Glutamatergic neuron (in vitro differentiated cells): Measurements from ENCODE around the gene SUCLA2. TPM values are rescaled to one million over a fixed set of nuclear protein-coding genes. Genes with fewer than 3 reads are reported as not detected.

ENCODE experiments used
- DNase-seq: peaks from one replicate; pipeline ENCODE4 v3.0.0; 2022
- H3K27ac Mint-ChIP-seq: one replicate; pipeline ENCODE4 v1.8.0; 2020; ENCODE audit warnings: mild to moderate bottlenecking, mixed read lengths, inconsistent platforms; ENCODE audit not compliant: unreplicated experiment
- H3K27me3 Mint-ChIP-seq: one replicate; pipeline ENCODE4 v1.8.0; 2020; ENCODE audit warnings: mild to moderate bottlenecking, moderate library complexity, mixed read lengths, inconsistent platforms; ENCODE audit not compliant: unreplicated experiment
- H3K36me3 Mint-ChIP-seq: one replicate; pipeline ENCODE4 v1.8.0; 2020; ENCODE audit warnings: mild to moderate bottlenecking, mixed read lengths, inconsistent platforms; ENCODE audit not compliant: unreplicated experiment
- H3K4me1 Mint-ChIP-seq: one replicate; pipeline ENCODE4 v1.8.0; 2020; ENCODE audit warnings: mild to moderate bottlenecking, low read depth, mixed read lengths, inconsistent platforms; ENCODE audit not compliant: unreplicated experiment
- H3K4me3 Mint-ChIP-seq: one replicate; pipeline ENCODE4 v1.8.0; 2020; ENCODE audit warnings: mild to moderate bottlenecking, mixed read lengths, inconsistent platforms; ENCODE audit not compliant: unreplicated experiment
- H3K9me3 Mint-ChIP-seq: one replicate; pipeline ENCODE4 v1.8.0; 2020; ENCODE audit warnings: mild to moderate bottlenecking, moderate library complexity, mixed read lengths, inconsistent platforms; ENCODE audit not compliant: unreplicated experiment
- CTCF ChIP-seq: fragments of 200-600 bp; sonication (generic); IDR thresholded peaks from one replicate; pipeline ENCODE4 v1.5.0; 2021; ENCODE audit not compliant: partially characterized antibody, unreplicated experiment
- long read RNA-seq: library from polyadenylated mRNA; unstranded; transcript quantifications from one replicate; pipeline ENCODE4 v2.0.0, GENCODE V29; 2020; ENCODE audit not compliant: unreplicated experiment
- total RNA-seq: library from RNA; stranded (reverse); fragmentation: NEBNext Ultra II Directional; extraction: Animal tissue kit (Norgen Biotek cat#: 25700); gene quantifications from one replicate; pipeline ENCODE4 v1.2.1, GENCODE V29; 2021; ENCODE audit not compliant: unreplicated experiment

The SUCLA2 gene
- 43.2 TPM for total RNA-seq
- long read RNA-seq, transcript SUCLA2-219 (11 exons, 2,111 nt): major isoform, 54 of 65 reads
- long read RNA-seq, partial matches to known transcripts: 0 of 65 reads
- long read RNA-seq, other reads (novel, unspliced or antisense): 8 of 65 reads

- peaks cover 7% of the 10 kb centered on the region for H3K27me3 Mint-ChIP-seq
- peak; percentile 19 for TF ChIP-seq CTCF
- peaks cover 11% of the 10 kb centered on the region for H3K9me3 Mint-ChIP-seq
- peak within 1 kb of the TSS; percentile 98 for H3K27ac Mint-ChIP-seq
- peaks cover 11% of the 10 kb centered on the region for H3K4me1 Mint-ChIP-seq
- peak; percentile 98 for DNase-seq
- peak within 1 kb of the TSS; percentile 98 for H3K4me3 Mint-ChIP-seq
- no peaks in the 10 kb centered on the region for H3K36me3 Mint-ChIP-seq
Measured at GRCh38 chr13:48001114-48001881, at the start of gene SUCLA2. TSS of gene SUCLA2 (minus strand) at chr13:48001273. CDS start at chr13:48001269, 4 bp downstream.

GRCh38 chr13:48050550-48050949, 49.5 kb upstream of the SUCLA2 start:
- H3K36me3 Mint-ChIP-seq: no peaks in the 10 kb centered on the region
- DNase-seq: no peak
- no peak overlapping the region for H3K27ac Mint-ChIP-seq

GRCh38 chr13:48043789-48044503, 42.9 kb upstream of the SUCLA2 start:
- Mint-ChIP-seq H3K36me3 (no peaks in the 10 kb centered on the region), H3K4me1 (peaks cover 1% of the 10 kb centered on the region), H3K27me3 (peaks cover 2% of the 10 kb centered on the region), H3K9me3 (peaks cover 1% of the 10 kb centered on the region), H3K27ac (no peak overlapping the region), H3K4me3 (no peak overlapping the region)
- no peak for TF ChIP-seq CTCF
- DNase-seq: no peak

More at GRCh38 chr13:48050550-48050949, 49.5 kb upstream of the SUCLA2 start:
- peaks cover 4% of the 10 kb centered on the region for H3K27me3 Mint-ChIP-seq
- no peak overlapping the region for H3K4me3 Mint-ChIP-seq
- peaks cover 3% of the 10 kb centered on the region for H3K4me1 Mint-ChIP-seq
- peaks cover 3% of the 10 kb centered on the region for H3K9me3 Mint-ChIP-seq
- TF ChIP-seq CTCF: no peak

GRCh38 chr13:48042894-48043293, 41.8 kb upstream of the SUCLA2 start:
- Mint-ChIP-seq H3K36me3 (no peaks in the 10 kb centered on the region), H3K27ac (no peak overlapping the region), H3K4me3 (no peak overlapping the region), H3K27me3 (peaks cover 5% of the 10 kb centered on the region), H3K9me3 (no peaks in the 10 kb centered on the region), H3K4me1 (peaks cover 1% of the 10 kb centered on the region)
- no peak for TF ChIP-seq CTCF
- DNase-seq: no peak
